ENCODE measurements around the gene CSNK1D. TPM values are rescaled to one million over a fixed set of nuclear protein-coding genes. Genes with fewer than 3 reads are reported as not detected.

The CSNK1D gene
- total and polyA plus RNA-seq, 9 donors: 46.0 to 160 (median 121) TPM

GRCh38 chr17:82291582-82292250 is 18.2 kb upstream of the CSNK1D start:
- no peak overlapping the region for H3K27ac ChIP-seq
- WGBS, 3 donors: 82 to 85% (median 82%) methylated on average over 19 of the region's 19 CpGs
- H3K9me3 ChIP-seq: no peaks in the 10 kb centered on the region
- no peak for DNase-seq
- intact Hi-C loops (cut with DNase I): loop anchor here in 1 of 4 donors (10.0 kb wide), 1 partner anchor 57 kb away; no protein-coding TSS in a partner anchor
- no peaks in the 10 kb centered on the region for H3K36me3 ChIP-seq
- peak overlapping the region; percentile 62 for H3K4me3 ChIP-seq
- no peaks in the 10 kb centered on the region for H3K27me3 ChIP-seq
- TF ChIP-seq POLR2A (IDR thresholded peaks at IDR 0.05): no peak
- TF ChIP-seq CTCF (IDR thresholded peaks at IDR 0.05): no peak
- TF ChIP-seq EP300 (IDR thresholded peaks at IDR 0.05): no peak
- peaks cover 15% of the 10 kb centered on the region for H3K4me1 ChIP-seq (ENCODE audit: insufficient read depth)

GRCh38 chr17:82287868-82288801 is 14.6 kb upstream of the CSNK1D start:
- Histone ChIP-seq H3K4me3 (no peak overlapping the region), H3K4me1 (ENCODE audit: insufficient read depth) (peaks cover 13% of the 10 kb centered on the region), H3K36me3 (no peaks in the 10 kb centered on the region), H3K27ac (no peak overlapping the region), H3K27me3 (no peaks in the 10 kb centered on the region), H3K9me3 (no peaks in the 10 kb centered on the region)
- DNase-seq: peak; percentile 66 to 84 (median 72)
- TF ChIP-seq EP300 (IDR thresholded peaks at IDR 0.05): no peak
- TF ChIP-seq POLR2A (IDR thresholded peaks at IDR 0.05): no peak
- no peak for TF ChIP-seq CTCF (IDR thresholded peaks at IDR 0.05)
- WGBS, 3 donors: 25 to 35% (median 26%) methylated on average over 19 of the region's 19 CpGs
- intact Hi-C loops (cut with DNase I): no loop called here

GRCh38 chr17:82287013-82287867 is 13.7 kb upstream of the CSNK1D start:
- no peak for DNase-seq
- H3K4me1 ChIP-seq (ENCODE audit: insufficient read depth): peaks cover 13% of the 10 kb centered on the region
- H3K36me3 ChIP-seq: no peaks in the 10 kb centered on the region
- WGBS, 3 donors: 92 to 93% (median 92%) methylated on average over 9 of the region's 9 CpGs
- no peak overlapping the region for H3K27ac ChIP-seq
- no peaks in the 10 kb centered on the region for H3K27me3 ChIP-seq
- intact Hi-C loops (cut with DNase I): no loop called here
- H3K9me3 ChIP-seq: no peaks in the 10 kb centered on the region
- no peak for TF ChIP-seq EP300 (IDR thresholded peaks at IDR 0.05)
- no peak for TF ChIP-seq CTCF (IDR thresholded peaks at IDR 0.05)
- no peak for TF ChIP-seq POLR2A (IDR thresholded peaks at IDR 0.05)
- no peak overlapping the region for H3K4me3 ChIP-seq

GRCh38 chr17:82285141-82285540 is 11.6 kb upstream of the CSNK1D start:
- 25 to 30% (median 25%) methylated on average over 8 of the region's 8 CpGs for WGBS, 3 donors
- H3K36me3 ChIP-seq: no peaks in the 10 kb centered on the region
- H3K4me1 ChIP-seq (ENCODE audit: insufficient read depth): peaks cover 9% of the 10 kb centered on the region
- no peaks in the 10 kb centered on the region for H3K27me3 ChIP-seq
- TF ChIP-seq POLR2A (IDR thresholded peaks at IDR 0.05) (no peak), CTCF (IDR thresholded peaks at IDR 0.05) (no peak), EP300 (IDR thresholded peaks at IDR 0.05) (no peak)
- H3K27ac ChIP-seq: no peak overlapping the region
- DNase-seq: no peak
- no peak overlapping the region for H3K4me3 ChIP-seq
- no peaks in the 10 kb centered on the region for H3K9me3 ChIP-seq
- intact Hi-C loops (cut with DNase I): no loop called here

Measured in ovary (tissue), 9 donors.